A204.1 (cell line): ENCODE measurements around the gene MAP2K2.

Experiments used
- FAIRE-seq: peaks from 2 replicates; lab custom pipeline; 2012; peaks lifted over from hg19 to GRCh38; lab: Jason Lieb, UNC

The MAP2K2 gene

GRCh38 chr19:4099041-4099764 lies 24.7 kb downstream of the MAP2K2 start:
- FAIRE-seq, result no peak

DNA sequence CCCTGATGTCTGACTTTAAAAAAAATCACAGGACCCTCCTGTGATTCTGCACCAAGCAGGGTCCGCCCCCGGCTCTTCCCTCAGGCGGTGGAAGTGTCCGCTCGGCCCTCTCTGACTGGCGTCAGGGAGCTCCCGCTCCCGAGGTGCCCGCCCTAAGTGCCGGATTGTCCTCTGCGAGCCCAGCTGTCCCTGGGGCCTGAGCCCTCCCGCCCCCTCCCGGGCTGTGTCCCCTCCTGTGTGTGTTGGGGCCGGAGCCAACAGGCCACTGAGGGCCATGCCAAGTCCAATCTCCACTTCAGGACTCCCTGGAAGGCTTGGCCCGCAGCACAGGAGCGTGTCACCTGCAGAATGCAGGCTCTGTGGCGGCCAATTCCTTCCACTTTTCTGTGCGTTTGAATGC lies 25.4 kb downstream of the MAP2K2 start:
- no peak for FAIRE-seq

GRCh38 chr19:4097501-4097900 lies 26.4 kb downstream of the MAP2K2 start:
- FAIRE-seq, result no peak

DNA sequence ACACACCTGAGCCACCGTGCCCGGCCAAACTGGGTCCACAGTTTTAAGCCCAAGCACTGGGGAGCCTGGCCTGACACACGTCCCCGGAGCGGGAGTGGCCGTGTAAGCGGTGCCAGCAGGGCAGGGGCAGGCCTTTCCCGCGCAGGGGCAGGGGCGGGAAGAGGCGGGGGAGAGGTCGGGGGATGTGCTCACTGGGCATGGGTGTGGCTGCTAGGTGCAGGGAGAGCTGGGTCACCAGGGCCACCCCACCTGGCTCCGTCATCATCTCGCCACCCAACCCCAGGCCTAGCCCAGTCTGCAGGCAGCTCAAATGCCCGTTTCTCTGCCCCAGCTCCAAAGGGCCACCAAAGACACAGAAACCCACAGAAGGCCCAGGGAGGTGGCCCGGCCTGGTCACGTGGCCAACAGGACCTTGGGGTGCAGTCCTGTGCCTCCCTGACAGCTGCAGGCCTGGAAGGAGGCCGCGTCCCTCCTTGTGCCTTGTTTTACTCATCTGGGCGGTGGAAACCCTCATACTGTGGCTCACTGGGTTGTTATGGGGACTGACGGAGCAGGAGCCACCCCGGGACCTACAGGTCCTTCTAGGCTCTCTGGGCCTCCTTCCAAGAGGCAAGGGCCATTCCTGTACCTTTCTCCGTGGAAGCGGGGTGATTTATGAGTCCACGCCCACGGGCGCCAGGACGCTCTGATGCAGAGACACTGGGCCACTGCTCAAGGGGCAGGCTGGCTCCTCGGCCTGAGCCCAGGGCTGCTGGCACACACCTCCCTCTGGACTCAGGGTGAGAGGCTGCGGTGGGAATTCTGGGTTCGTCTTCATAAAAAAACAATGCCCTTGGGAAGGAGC lies 27.7 kb downstream of the MAP2K2 start:
- no peak for FAIRE-seq

DNA sequence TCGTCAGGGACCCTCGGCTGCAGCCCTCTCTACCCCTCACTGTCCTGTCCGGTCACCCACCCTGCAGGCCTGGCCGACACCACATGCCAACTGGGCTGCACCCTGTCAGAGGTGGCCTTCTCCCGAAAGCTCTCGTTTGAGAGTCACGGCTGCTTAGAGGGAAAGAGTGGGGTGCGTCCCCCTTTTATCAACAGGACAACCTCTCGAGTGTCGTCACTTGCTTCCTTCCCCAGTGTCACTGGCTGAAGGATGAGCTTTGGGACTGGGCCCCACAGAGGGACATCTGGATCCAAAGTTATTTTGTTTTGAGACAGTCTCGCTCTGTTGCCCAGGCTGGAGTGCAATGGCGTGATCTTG lies 28.5 kb downstream of the MAP2K2 start:
- FAIRE-seq, result no peak

- no peak for FAIRE-seq
Measured at GRCh38 chr19:4094761-4095487, 29.0 kb downstream of the MAP2K2 start.

- FAIRE-seq, result no peak
Measured at GRCh38 chr19:4094291-4094690, 29.6 kb downstream of the MAP2K2 start.

DNA sequence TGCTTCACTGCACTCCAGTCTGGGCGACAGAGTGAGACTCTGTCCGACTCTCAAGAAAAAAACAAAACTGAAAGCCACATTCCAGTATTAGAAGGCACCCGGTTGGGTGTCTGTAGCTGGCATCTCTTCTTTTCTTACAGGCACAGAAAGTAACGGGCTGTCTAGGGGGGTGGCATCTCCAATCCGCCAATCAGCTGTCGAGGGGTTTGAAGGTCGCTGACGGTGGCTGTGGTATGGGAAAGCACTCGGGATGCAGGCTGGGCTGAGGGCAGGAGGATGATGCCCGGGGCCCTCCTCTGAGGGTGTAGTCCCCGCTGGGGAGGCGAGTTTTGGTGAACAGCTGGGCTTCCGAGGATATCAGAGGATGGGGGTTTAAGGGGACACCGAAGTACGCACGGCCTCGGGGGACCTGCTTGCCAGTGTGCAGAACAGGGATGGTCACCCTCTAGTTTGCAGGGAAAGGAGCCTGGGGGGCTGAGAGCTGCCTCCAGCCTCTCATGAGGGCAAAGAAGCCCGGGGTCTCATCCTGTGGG lies 30.2 kb downstream of the MAP2K2 start:
- FAIRE-seq, result no peak

DNA sequence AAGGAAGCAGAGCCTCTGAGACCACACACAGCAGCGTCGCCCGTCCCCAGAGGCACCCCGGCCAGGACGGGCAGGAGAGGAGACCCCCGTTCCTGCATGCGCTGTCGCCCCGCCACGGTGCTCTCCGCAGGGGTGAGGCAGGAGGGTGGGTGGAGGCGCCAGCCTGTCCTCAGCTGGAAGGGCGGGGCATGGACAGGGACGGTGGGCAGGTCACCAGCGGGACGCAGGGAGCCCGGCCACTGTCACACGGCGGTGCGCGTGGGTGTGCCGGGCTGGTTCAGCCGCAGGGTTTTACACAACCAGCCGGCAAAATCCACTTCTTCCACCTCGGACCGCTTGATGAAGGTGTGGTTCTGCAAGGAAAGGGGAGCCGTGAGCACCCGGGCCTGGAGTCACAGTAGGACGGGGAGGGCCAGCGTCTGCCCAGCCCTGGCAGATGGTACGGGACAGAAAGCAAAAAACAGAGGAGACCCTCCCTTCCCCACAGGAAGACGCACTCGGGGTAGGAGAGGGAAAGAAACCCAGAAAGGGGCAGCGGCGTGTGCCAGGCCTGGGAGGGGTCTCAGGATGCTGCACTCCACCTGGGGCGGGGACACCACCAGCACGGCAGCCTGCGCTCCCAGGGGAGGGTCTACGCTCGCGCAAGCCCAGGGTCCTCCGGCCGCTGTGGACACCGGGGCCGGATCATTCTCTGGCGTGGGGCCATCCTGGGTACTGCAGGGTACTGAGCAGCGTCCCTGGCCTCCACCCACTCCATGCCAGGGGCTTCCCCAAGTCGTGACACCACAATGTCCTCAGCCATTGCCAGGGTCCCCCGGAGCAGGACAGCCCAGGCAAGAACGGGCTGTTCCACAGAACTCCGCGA lies 33.3 kb downstream of the MAP2K2 start:
- no peak for FAIRE-seq

DNA sequence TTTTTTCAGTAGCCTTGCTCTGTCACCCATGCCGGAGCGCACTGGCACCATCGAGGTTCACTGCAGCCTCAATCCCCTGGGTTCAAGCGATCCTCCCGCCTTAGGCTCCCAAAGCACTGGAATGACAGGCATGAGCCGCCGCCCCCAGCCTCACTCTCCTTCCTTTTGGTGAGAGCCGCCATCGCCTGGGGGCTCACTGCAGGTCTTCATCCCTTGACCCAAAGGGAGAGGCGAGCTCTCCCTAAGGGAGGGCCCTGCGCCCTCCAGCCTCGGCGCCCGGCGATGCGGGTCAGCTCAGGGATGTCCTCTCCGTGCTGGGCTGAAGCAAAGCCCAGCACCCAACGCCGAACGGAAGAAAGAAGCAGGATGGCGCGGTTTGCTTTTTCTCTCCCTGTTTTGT lies 34.0 kb downstream of the MAP2K2 start:
- no peak for FAIRE-seq

DNA sequence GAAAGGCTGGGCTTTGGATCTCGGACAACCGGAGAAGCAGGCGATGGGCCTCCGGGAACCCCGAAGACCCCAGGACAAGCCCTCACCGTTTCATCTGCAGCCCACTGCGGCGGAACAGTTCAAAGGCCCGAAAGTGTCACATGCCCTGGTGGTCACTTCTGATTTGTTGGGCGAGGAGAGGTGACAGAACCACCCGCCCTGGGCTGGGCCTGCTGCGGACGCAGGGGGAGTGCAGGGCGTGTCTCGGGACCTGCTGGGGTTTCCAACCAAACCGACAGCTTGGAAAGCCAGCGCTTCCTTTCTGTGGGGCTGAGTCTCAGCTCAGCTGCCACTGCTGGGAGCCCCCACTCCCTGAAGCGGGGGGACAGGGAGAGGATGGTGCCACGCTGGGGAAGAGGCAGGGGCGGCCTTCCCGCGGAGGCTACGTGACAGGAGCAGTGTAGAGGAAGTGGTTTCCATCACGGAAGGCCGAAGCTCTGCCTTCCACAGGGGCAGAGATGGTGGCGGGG lies 34.5 kb downstream of the MAP2K2 start:
- no peak for FAIRE-seq

- no peak for FAIRE-seq
Measured at GRCh38 chr19:4088975-4089374, 34.9 kb downstream of the MAP2K2 start.

GRCh38 chr19:4087787-4088679 lies 35.9 kb downstream of the MAP2K2 start:
- no peak for FAIRE-seq

GRCh38 chr19:4086411-4086867 lies 37.5 kb downstream of the MAP2K2 start:
- no peak for FAIRE-seq

DNA sequence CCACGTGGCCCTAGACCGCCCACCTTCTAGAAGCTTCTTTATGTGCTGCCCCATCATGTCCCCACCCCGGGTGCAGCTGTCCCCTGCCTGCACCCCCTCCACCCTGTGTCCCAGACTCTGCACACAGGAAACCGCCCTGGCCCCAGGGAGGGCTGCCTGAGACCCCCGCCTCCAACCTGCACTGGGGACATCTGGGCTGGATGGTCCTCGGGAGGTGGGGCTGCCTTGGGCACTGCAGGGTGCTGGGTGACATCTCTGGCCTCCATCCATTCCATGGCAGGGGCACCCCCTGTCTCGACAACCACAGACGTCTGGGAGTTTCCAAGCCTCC lies 39.4 kb downstream of the MAP2K2 start:
- no peak for FAIRE-seq

DNA sequence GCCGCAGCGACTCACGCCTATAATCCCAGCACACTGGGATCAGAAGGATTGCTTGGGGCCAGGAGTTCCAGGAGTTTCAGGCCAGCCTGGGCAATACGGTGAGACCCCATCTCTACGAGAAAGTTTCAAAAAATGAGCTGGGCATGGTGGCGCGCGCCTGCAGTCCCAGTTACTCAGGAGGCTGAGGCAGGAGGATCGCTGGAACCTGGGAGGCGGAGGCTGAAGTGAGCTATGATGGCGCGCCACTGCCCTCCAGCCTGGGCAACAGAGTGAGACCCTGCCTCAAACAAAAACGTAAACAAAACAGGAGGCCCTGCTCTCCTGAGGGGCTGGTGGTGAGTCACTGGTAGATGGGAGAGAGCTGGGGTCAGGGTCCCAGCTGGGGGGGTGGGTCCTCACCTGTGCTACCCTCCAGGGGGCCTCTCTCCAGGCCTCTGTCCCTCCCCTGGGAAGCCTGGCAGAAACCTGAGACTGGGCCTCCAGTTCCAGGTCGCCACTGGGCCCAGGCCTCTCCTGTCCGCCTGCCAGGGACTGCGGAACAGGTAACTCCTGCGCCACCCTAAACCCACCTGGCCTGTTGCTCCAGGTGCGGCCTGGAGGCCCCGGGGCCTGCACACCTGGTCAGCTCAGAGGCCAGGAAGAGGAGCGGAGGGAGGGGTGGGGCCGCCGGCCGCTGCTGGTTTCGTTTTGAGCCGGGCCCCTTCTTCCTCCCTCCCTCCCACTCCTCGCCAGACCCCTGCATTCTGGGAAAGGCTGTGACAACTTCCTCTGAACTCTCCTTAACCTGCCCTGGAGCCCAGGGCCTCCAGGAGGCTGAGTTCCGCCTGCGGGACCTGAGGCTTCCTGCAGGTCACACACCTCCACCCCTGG lies 40.0 kb downstream of the MAP2K2 start:
- no peak for FAIRE-seq

GRCh38 chr19:4082172-4082571 lies 41.8 kb downstream of the MAP2K2 start:
- no peak for FAIRE-seq

- no peak for FAIRE-seq
Measured at GRCh38 chr19:4081441-4082129, 42.3 kb downstream of the MAP2K2 start.

DNA sequence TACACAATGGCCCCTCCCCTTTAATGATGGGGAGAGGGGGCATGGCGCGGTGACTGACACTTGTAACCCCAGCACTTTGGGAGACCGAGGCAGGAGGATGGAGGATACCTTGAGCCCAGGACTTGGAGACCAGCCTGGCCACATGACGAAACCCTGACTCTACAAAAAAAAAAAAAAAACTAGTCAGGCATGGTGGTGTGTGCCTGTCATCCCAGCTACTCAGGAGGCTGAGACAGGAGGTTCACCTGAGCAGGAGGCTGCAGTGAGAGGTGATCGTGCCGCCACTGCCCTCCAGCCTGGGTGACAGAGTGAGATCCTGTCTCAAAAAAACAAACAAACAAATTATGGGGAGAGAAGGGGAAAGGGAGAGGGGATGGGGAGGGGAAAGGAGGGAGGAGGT lies 43.4 kb downstream of the MAP2K2 start:
- no peak for FAIRE-seq
